IMR-90 (cell line): ENCODE measurements around the gene POGLUT2. TPM values are rescaled to one million over a fixed set of nuclear protein-coding genes. Genes with fewer than 3 reads are reported as not detected.

Experiments used
- ATAC-seq: fragments of 200-7000 bp; cut with Tn5 transposase; 2 replicates; pipeline ENCODE4 v1.9.1; 2020; ENCODE audit warnings: low read depth, mild to moderate bottlenecking, moderate library complexity
- BruUV-seq: library from RNA; stranded (reverse); fragments of 400-500 nt; replicated peaks from 2 replicates; lab custom pipeline; 2021; lab: Mats Ljungman, UMichigan
- CTCF ChIA-PET: fragments of 300-600 bp; formaldehyde crosslinking; extraction: SDS; loops from one replicate; lab custom pipeline; 2021; ENCODE audit warnings: antibody characterized with exemption; lab: Yijun Ruan, JAX
- POLR2A ChIA-PET: fragments of 300-600 bp; sonication (Branson Sonifier 250); formaldehyde crosslinking; loops from one replicate; lab custom pipeline; 2022; ENCODE audit warnings: antibody characterized with exemption; ENCODE audit not compliant: unreplicated experiment; lab: Charles Lee
- DNase-seq: peaks from one replicate; pipeline ENCODE4 v3.0.0; 2013
- H2AFZ ChIP-seq: replicated peaks from 2 replicates; pipeline ENCODE3; 2013; ENCODE audit warnings: low read length, mild to moderate bottlenecking; ENCODE audit not compliant: poor library complexity
- H2AK5ac ChIP-seq: 2 replicates; pipeline ENCODE4 v1.6.1; 2013; ENCODE audit warnings: low read depth, low read length, inconsistent platforms
- H2AK9ac ChIP-seq: replicated peaks from 2 replicates; pipeline ENCODE3; 2013; ENCODE audit warnings: mild to moderate bottlenecking, low read depth, low read length, moderate library complexity; ENCODE audit not compliant: poor library complexity
- H2BK120ac ChIP-seq: 2 replicates; pipeline ENCODE4 v1.6.1; 2013; ENCODE audit warnings: low read depth, low read length, inconsistent platforms
- H2BK15ac ChIP-seq: 3 replicates; pipeline ENCODE4 v1.6.1; 2013; ENCODE audit warnings: low read depth, low read length, inconsistent platforms
- H2BK20ac ChIP-seq: 2 replicates; pipeline ENCODE4 v1.6.1; 2013; ENCODE audit warnings: low read depth, mild to moderate bottlenecking, inconsistent platforms, low read length, moderate library complexity
- H2BK5ac ChIP-seq: 2 replicates; pipeline ENCODE4 v1.6.1; 2013; ENCODE audit warnings: mild to moderate bottlenecking, low read depth, low read length, inconsistent platforms; ENCODE audit not compliant: poor library complexity, severe bottlenecking
- H3K14ac ChIP-seq: replicated peaks from 2 replicates; pipeline ENCODE4 v1.6.1; 2013; ENCODE audit warnings: low read depth, low read length, inconsistent platforms
- H3K18ac ChIP-seq: 2 replicates; pipeline ENCODE4 v1.6.1; 2013; ENCODE audit warnings: low read depth, low read length, control low read depth
- H3K23ac ChIP-seq: 2 replicates; pipeline ENCODE4 v1.6.1; 2013; ENCODE audit warnings: low read depth, low read length, inconsistent platforms
- H3K27ac ChIP-seq: 2 replicates; pipeline ENCODE4 v1.5.1; 2013; ENCODE audit warnings: mild to moderate bottlenecking, control low read depth, low read length; ENCODE audit not compliant: insufficient read depth
- H3K27me3 ChIP-seq: 2 replicates; pipeline ENCODE4 v1.6.1; 2013; ENCODE audit warnings: low read length; ENCODE audit not compliant: control insufficient read depth, insufficient read depth
- H3K36me3 ChIP-seq: 2 replicates; pipeline ENCODE4 v1.6.1; 2013; ENCODE audit warnings: low read length, mixed read lengths; ENCODE audit not compliant: control insufficient read depth, insufficient read depth
- H3K4ac ChIP-seq: 2 replicates; pipeline ENCODE4 v1.6.1; 2013; ENCODE audit warnings: low read depth, low read length, inconsistent platforms
- H3K4me1 ChIP-seq: 2 replicates; pipeline ENCODE4 v1.6.1; 2013; ENCODE audit warnings: low read length, mixed read lengths; ENCODE audit not compliant: control insufficient read depth, insufficient read depth
- H3K4me2 ChIP-seq: 2 replicates; pipeline ENCODE4 v1.6.1; 2013; ENCODE audit warnings: low read depth, mild to moderate bottlenecking, control low read depth, low read length, moderate library complexity
- H3K4me3 ChIP-seq: 2 replicates; pipeline ENCODE4 v1.5.1; 2013; ENCODE audit warnings: low read depth, mild to moderate bottlenecking, control low read depth, low read length, moderate library complexity; ENCODE audit not compliant: insufficient read depth
- H3K56ac ChIP-seq: 2 replicates; pipeline ENCODE4 v1.6.1; 2013; ENCODE audit warnings: low read length, inconsistent platforms; ENCODE audit not compliant: insufficient read depth; ENCODE audit errors: extremely low read depth
- H3K79me1 ChIP-seq, 2 experiments: 2 replicates each; pipeline ENCODE4 v1.6.1; 2013; ENCODE audit warnings: low read length in 2 of 2, inconsistent platforms in 1 of 2, low read depth in 1 of 2
- H3K9ac ChIP-seq: 2 replicates; pipeline ENCODE4 v1.6.1; 2013; ENCODE audit warnings: low read depth, low read length, control low read depth
- H3K9me1 ChIP-seq: 2 replicates; pipeline ENCODE4 v1.6.1; 2013; ENCODE audit warnings: low read length, inconsistent platforms; ENCODE audit not compliant: insufficient read depth
- H3K9me3 ChIP-seq: 2 replicates; pipeline ENCODE4 v1.6.1; 2013; ENCODE audit warnings: low read length; ENCODE audit not compliant: control insufficient read depth, insufficient read depth
- H4K20me1 ChIP-seq: 2 replicates; pipeline ENCODE4 v1.6.1; 2013; ENCODE audit warnings: low read length, inconsistent platforms; ENCODE audit not compliant: insufficient read depth
- H4K5ac ChIP-seq: 2 replicates; pipeline ENCODE4 v1.6.1; 2013; ENCODE audit warnings: mild to moderate bottlenecking, low read depth, low read length, control low read depth
- H4K8ac ChIP-seq, 2 experiments: 2 replicates each; pipeline ENCODE4 v1.6.1; 2013; ENCODE audit warnings: low read depth in 2 of 2, low read length in 2 of 2, control low read depth in 1 of 2, inconsistent platforms in 1 of 2
- H4K91ac ChIP-seq: 2 replicates; pipeline ENCODE4 v1.6.1; 2013; ENCODE audit warnings: low read depth, low read length, inconsistent platforms; ENCODE audit not compliant: insufficient read depth
- NFE2L2 ChIP-seq: fragments of 150-350 bp; IDR thresholded peaks from 2 replicates; pipeline ENCODE4 v1.6.1; 2016; ENCODE audit warnings: low read depth, mild to moderate bottlenecking, low read length
- RAD21 ChIP-seq: IDR thresholded peaks from 2 replicates; pipeline ENCODE4 v1.6.1; 2012; ENCODE audit warnings: low read length, improper control_type of control experiment
- WGBS, 2 experiments: methylation state at CpG; one replicate each; pipeline versions ENCODE4 v1.1.5 to v1.1.7; 2013; ENCODE audit warnings: missing lambda C conversion rate in 2 of 2; ENCODE audit not compliant: insufficient read length in 1 of 2; ENCODE audit errors: extremely low coverage in 2 of 2; 5-methylcytosine and 5-hydroxymethylcytosine counted together
- dilution Hi-C: fragments of 300-500 bp; cut with HindIII; formaldehyde crosslinking; loops from one replicate; pipeline ENCODE4 v1.14.3; 2018; ENCODE audit warnings: low sequenced_read_pairs; ENCODE audit not compliant: unreplicated experiment
- in situ Hi-C: fragments of 300-500 bp; cut with MboI; formaldehyde crosslinking; loops from 3 replicates; pipeline ENCODE4 v1.14.3; 2019; ENCODE audit warnings: low sequenced_read_pairs, inconsistent platforms, mixed read lengths
- intact Hi-C: fragments of 100-400 bp; cut with micrococcal nuclease; formaldehyde crosslinking; loops from 2 replicates; pipeline ENCODE4 v1.10.0; 2022
- polyA plus RNA-seq, 3 experiments: library from polyadenylated mRNA; depleted of rRNA; stranded (reverse); fragments of >200 nt; gene quantifications; 2 replicates each; pipeline ENCODE4 v1.2.3, GENCODE V29; 2012; ENCODE audit warnings: low replicate concordance in 1 of 3
- total RNA-seq: library from RNA; depleted of rRNA; stranded (reverse); fragments of >200 nt; gene quantifications from 2 replicates; pipeline ENCODE4 v1.2.3, GENCODE V29; 2012

POGLUT2 gene
- total and polyA plus RNA-seq, 2 of the 4 experiments (the other 2 are of a cell fraction) = 10.6 to 14.3 TPM

DNA sequence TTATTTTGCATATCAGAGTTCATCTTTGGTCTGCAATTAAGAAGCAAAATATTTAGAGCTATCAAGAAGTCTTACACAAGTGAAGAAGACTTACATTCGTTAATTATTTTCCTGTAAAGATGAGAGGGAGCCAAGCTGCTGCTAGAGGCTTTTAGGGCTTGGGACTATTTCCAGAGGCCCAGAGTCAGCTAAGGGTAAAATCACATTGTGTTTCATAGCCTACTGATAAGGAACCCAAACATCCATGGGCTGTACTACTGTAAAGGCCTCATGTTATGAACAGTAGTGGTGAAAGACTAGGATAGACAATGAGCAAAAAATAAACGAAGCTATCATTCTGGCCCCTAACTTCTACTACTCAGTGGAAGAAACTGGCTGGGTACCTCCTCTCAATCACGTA lies 14.3 kb downstream of the POGLUT2 start:
- Histone ChIP-seq H2BK120ac (no peak overlapping the region), H4K91ac (no peak overlapping the region), H2AK5ac (no peak overlapping the region), H2BK15ac (no peak overlapping the region), H3K27me3 (no peaks in the 10 kb centered on the region), H2BK20ac (no peak overlapping the region), H3K18ac (no peak overlapping the region), H2AK9ac (no peak overlapping the region), H3K9me3 (no peaks in the 10 kb centered on the region), H3K36me3 (peaks cover 6% of the 10 kb centered on the region), H3K9ac (no peak overlapping the region), H3K4me2 (no peak overlapping the region), H3K9me1 (no peaks in the 10 kb centered on the region), H3K14ac (no peak overlapping the region), H3K23ac (no peak overlapping the region), H3K79me1 (no peaks in the 10 kb centered on the region), H4K20me1 (no peaks in the 10 kb centered on the region), H4K8ac (no peak overlapping the region), H3K56ac (no peak overlapping the region), H4K5ac (no peak overlapping the region), H3K4ac (no peak overlapping the region), H2AFZ (no peak overlapping the region), H3K4me3 (no peak overlapping the region), H3K4me1 (no peaks in the 10 kb centered on the region), H2BK5ac (no peak overlapping the region), H3K27ac (no peak overlapping the region)
- TF ChIP-seq NFE2L2 (no peak), RAD21 (no peak)
- POLR2A ChIA-PET = interaction anchor here (0.5 kb wide), 1 partner anchor 41 kb away, joined by 3 read pairs; no protein-coding TSS in a partner anchor
- dilution Hi-C loops = no loop called here
- BruUV-seq = no TSS peak
- ATAC-seq = no peak
- intact Hi-C loops = no loop called here
- in situ Hi-C loops = no loop called here
- DNase-seq = no peak
- CTCF ChIA-PET = interaction anchor here (1.4 to 1.6 kb wide), 2 partner anchors 14 to 15 kb away, joined by 5 to 6 read pairs; partner anchors contain the start of gene POGLUT2
- WGBS, 2 experiments = no CpG with 5 or more reads among the region's 3 CpGs
